ENCODE measurements around the gene LRRC73.
"Not testable (repeated sequence)": the region's sequence is repeated elsewhere in the genome, so short reads cannot be mapped to it uniquely, and the experiment has no call there.

The LRRC73 gene

GRCh38 chr6:43504756-43505593, 5.2 kb downstream of the LRRC73 start:
- TF ChIP-seq ZNF274 (IDR thresholded peaks at IDR 0.05; ENCODE audit: low read depth, low read length), result no peak
- no peak overlapping the region for H3K4me3 ChIP-seq (ENCODE audit: low read length)

GRCh38 chr6:43503443-43503842, 6.7 kb downstream of the LRRC73 start:
- no peak for TF ChIP-seq ZNF274 (IDR thresholded peaks at IDR 0.05; ENCODE audit: low read depth, low read length)

GRCh38 chr6:43502666-43503065, 7.5 kb downstream of the LRRC73 start:
- no peak for TF ChIP-seq ZNF274 (IDR thresholded peaks at IDR 0.05; ENCODE audit: low read depth, low read length)
- H3K4me3 ChIP-seq (ENCODE audit: low read length), result no peak overlapping the region

More at GRCh38 chr6:43503443-43503842, 6.7 kb downstream of the LRRC73 start:
- H3K4me3 ChIP-seq (ENCODE audit: low read length), result no peak overlapping the region

GRCh38 chr6:43500921-43501320, 9.2 kb downstream of the LRRC73 start:
- TF ChIP-seq ZNF274 (IDR thresholded peaks at IDR 0.05; ENCODE audit: low read depth, low read length), result no peak
- no peak overlapping the region for H3K4me3 ChIP-seq (ENCODE audit: low read length)

GRCh38 chr6:43499028-43499815, 10.9 kb downstream of the LRRC73 start:
- H3K4me3 ChIP-seq (ENCODE audit: low read length), result no peak overlapping the region
- no peak for TF ChIP-seq ZNF274 (IDR thresholded peaks at IDR 0.05; ENCODE audit: low read depth, low read length)

- not testable (repeated sequence) for H3K4me3 ChIP-seq (ENCODE audit: low read length)
Observed at GRCh38 chr6:43498291-43498690, 11.9 kb downstream of the LRRC73 start.

GRCh38 chr6:43497689-43498088, 12.5 kb downstream of the LRRC73 start:
- no peak overlapping the region for H3K4me3 ChIP-seq (ENCODE audit: low read length)
- TF ChIP-seq ZNF274 (IDR thresholded peaks at IDR 0.05; ENCODE audit: low read depth, low read length), result no peak

GRCh38 chr6:43497129-43497396, 13.1 kb downstream of the LRRC73 start:
- no peak for TF ChIP-seq ZNF274 (IDR thresholded peaks at IDR 0.05; ENCODE audit: low read depth, low read length)
- no peak overlapping the region for H3K4me3 ChIP-seq (ENCODE audit: low read length)

GRCh38 chr6:43496370-43497128, 13.6 kb downstream of the LRRC73 start:
- H3K4me3 ChIP-seq (ENCODE audit: low read length), result no peak overlapping the region
- TF ChIP-seq ZNF274 (IDR thresholded peaks at IDR 0.05; ENCODE audit: low read depth, low read length), result no peak

GRCh38 chr6:43495409-43495941, 14.7 kb downstream of the LRRC73 start:
- no peak for TF ChIP-seq ZNF274 (IDR thresholded peaks at IDR 0.05; ENCODE audit: low read depth, low read length)
- H3K4me3 ChIP-seq (ENCODE audit: low read length), result no peak overlapping the region

- no peak overlapping the region for H3K4me3 ChIP-seq (ENCODE audit: low read length)
- no peak for TF ChIP-seq ZNF274 (IDR thresholded peaks at IDR 0.05; ENCODE audit: low read depth, low read length)
Observed at GRCh38 chr6:43494766-43495165, 15.4 kb downstream of the LRRC73 start.

- H3K4me3 ChIP-seq (ENCODE audit: low read length), result no peak overlapping the region
- no peak for TF ChIP-seq ZNF274 (IDR thresholded peaks at IDR 0.05; ENCODE audit: low read depth, low read length)
Observed at GRCh38 chr6:43494321-43494720, 15.8 kb downstream of the LRRC73 start.

- H3K4me3 ChIP-seq (ENCODE audit: low read length), result no peak overlapping the region
- TF ChIP-seq ZNF274 (IDR thresholded peaks at IDR 0.05; ENCODE audit: low read depth, low read length), result no peak
Observed at GRCh38 chr6:43493833-43494232, 16.3 kb downstream of the LRRC73 start.

GRCh38 chr6:43493230-43493629, 16.9 kb downstream of the LRRC73 start:
- no peak for TF ChIP-seq ZNF274 (IDR thresholded peaks at IDR 0.05; ENCODE audit: low read depth, low read length)
- H3K4me3 ChIP-seq (ENCODE audit: low read length), result no peak overlapping the region
